Measurements from ENCODE around the gene PDGFD.

The PDGFD gene

DNA sequence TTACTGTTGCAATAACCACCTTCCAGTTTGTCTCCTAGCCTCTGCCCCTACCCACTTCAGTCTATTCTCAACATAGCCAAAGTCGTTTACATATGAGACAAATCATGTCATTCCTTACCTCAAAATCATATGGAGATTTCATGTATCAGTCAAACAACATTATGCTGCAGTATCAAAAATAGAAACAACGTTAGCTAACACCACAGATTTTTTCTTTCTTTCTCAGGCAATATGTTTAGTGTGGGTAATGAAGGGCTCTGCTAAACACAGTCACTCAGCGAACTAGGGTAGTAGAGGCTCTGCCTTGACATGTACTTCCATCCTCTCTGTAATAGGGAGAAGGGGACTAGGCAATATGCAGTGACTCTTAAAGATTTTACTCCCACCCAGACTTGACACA lies 268.8 kb downstream of the PDGFD start:
- in situ Hi-C loops (cut with HindIII; ENCODE audit: low sequenced_read_pairs) = loop anchor here (5.0 kb wide), 1 partner anchor 88 kb away; no protein-coding TSS in a partner anchor

GRCh38 chr11:103894673-103895072 lies 269.3 kb downstream of the PDGFD start:
- in situ Hi-C loops (cut with HindIII; ENCODE audit: low sequenced_read_pairs) = loop anchor here (5.0 kb wide), 1 partner anchor 87 kb away; no protein-coding TSS in a partner anchor

DNA sequence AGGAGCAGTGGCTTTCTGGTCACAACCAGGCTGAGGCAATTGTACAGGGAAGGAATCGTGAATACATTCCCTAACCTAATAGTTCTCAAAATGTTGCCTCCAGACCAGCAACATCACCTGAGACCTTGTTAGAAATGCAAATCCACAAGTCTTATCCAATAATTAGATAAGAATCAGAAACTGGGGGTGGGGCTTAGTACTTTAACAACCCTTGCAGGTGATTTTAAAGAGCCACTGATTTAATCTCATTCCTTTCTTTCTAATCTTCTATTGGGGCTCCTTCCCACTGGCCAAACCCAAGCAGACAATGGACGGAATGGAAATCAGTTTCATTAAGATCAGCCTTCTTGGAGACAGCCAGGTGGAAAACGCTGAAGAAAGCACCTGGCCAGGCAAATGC lies 269.9 kb downstream of the PDGFD start:
- in situ Hi-C loops (cut with HindIII; ENCODE audit: low sequenced_read_pairs) = no loop called here

DNA sequence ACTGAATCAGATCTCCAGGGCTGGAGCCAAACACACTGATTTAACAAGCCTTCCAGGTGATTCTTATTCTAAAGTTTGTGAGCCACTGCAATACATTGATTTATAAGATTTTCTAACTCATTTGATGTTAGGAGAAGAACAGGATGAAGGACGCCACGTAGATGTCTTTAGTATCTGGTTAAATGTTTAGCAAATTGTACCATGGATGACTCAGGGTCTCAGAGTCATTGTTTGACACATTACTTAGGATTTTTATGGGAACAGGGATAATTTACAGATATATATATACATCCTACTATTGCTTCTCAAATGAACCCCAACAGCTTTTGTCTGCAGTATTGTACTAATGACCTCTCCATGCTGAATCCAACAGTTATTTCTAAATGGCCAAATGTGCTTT lies 270.6 kb downstream of the PDGFD start:
- in situ Hi-C loops (cut with HindIII; ENCODE audit: low sequenced_read_pairs) = no loop called here

DNA sequence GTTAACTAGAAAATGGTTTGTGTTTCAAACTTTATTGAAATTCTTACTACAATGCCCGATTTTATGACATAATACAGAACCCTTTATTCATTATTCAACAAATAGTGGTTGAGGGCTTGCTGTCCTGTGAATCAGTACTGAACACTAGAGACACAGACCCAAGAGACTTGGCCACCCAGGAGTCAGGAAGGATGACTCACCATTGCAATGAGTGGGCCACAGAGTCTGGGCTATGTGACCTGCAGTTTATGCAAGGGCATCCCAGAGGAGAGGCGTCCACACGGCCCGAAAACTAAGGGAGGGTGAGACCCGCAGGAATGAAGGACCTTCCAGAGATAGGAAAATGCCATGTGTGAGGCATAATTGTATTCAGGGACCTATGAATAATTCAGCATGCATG lies 271.3 kb downstream of the PDGFD start:
- in situ Hi-C loops (cut with HindIII; ENCODE audit: low sequenced_read_pairs) = no loop called here

DNA sequence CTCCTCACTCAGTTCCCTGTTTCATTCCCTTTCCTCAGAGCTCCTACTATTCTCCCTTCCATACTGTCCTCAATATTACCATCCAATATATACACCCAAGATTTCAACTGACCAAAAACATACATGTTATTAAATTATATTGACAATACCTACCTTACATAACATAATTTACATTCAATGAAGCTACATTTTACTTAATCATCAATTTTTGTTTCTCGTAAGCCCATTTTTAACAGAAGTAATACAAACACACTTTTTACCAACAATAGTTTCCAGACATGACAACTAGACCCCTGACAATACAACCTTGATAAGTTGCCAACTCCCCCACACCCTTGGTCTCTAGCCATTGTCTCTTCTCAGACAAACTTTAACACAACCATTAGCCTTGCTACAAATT lies 273.3 kb downstream of the PDGFD start:
- in situ Hi-C loops (cut with HindIII; ENCODE audit: low sequenced_read_pairs) = no loop called here

GRCh38 chr11:103889679-103890078 lies 274.3 kb downstream of the PDGFD start:
- in situ Hi-C loops (cut with HindIII; ENCODE audit: low sequenced_read_pairs) = no loop called here

- in situ Hi-C loops (cut with HindIII; ENCODE audit: low sequenced_read_pairs) = no loop called here
Measured at GRCh38 chr11:103888541-103888951, 275.4 kb downstream of the PDGFD start.

- in situ Hi-C loops (cut with HindIII; ENCODE audit: low sequenced_read_pairs) = no loop called here
Measured at GRCh38 chr11:103887001-103887658, 276.8 kb downstream of the PDGFD start.

DNA sequence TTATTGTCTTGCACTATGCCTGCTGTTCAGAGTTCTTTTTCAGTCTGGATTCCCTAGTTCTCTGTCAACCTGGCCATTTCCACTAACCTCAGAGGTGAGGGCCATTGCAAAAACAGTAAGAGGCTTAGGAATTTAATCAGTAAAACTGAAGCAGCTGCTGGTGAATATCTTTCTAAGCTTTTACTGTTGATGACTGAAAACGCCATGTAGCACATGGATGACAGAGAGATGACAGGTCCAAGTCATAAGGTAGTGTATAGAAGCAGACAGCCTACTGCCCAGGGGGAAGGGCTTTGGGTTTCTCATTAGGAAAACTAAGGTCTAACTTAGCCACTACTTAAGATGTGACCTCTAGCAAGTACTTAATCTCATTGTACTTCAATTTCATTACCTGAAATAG lies 280.1 kb downstream of the PDGFD start:
- in situ Hi-C loops (cut with HindIII; ENCODE audit: low sequenced_read_pairs) = no loop called here

- in situ Hi-C loops (cut with HindIII; ENCODE audit: low sequenced_read_pairs) = no loop called here
Measured at GRCh38 chr11:103883291-103883690, 280.7 kb downstream of the PDGFD start.

DNA sequence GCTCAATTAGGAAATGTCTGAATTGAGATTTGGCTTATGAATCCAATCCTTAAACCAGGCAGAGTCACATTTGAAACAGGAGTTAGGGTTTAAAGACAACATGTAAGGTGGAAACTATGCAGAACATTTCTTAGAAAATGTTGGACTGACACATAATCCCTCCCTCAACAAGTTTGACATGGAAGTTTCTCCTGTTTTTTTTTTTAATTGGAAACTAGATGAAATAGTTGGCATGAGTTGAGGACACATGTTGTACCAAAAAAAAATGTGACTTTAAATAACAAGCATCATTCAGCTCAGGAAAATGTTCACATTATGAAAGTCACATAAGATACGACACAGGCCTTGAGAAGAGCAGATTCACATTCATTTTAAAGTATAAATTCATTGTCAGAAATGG lies 282.4 kb downstream of the PDGFD start:
- in situ Hi-C loops (cut with HindIII; ENCODE audit: low sequenced_read_pairs) = no loop called here

DNA sequence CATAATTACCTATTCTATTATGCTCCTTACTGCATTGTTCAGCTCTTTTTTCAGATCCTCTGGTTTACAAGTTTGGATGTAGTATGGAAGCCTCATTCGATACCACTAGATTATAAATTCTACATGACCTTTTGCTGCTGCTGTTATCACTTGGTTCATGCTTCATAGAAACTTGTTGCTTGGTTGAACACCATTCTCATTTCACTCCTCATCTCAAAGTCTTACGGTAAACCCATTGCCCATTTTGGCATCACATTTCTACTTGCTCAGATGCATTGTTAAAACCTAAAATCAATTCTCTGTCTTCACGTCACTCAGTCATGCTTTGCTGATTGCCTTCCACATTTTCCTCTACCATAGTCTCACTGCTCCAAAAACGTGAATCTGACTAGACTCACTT lies 283.0 kb downstream of the PDGFD start:
- in situ Hi-C loops (cut with HindIII; ENCODE audit: low sequenced_read_pairs) = no loop called here

GRCh38 chr11:103878646-103879045 lies 285.3 kb downstream of the PDGFD start:
- in situ Hi-C loops (cut with HindIII; ENCODE audit: low sequenced_read_pairs) = no loop called here

DNA sequence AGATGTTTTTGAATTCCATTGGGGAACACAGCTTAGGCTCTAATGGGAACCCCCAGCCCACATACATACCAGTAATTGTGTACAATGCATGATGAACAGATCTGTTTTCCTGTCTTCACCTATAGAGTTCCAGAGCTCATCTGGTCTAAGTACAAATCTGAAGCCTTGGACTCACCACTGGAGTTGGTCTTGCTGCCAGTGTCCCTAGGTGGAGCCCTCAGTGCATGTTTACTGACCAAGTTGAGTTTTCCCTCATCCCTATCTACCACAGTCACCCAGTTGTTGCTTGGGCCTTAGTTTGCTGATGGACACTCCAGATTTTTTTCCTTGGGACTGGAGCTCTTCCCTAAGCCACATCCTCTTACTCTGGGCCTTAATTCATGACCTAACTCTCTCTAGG lies 286.7 kb downstream of the PDGFD start:
- in situ Hi-C loops (cut with HindIII; ENCODE audit: low sequenced_read_pairs) = no loop called here

GRCh38 chr11:103875855-103876510 lies 288.0 kb downstream of the PDGFD start:
- in situ Hi-C loops (cut with HindIII; ENCODE audit: low sequenced_read_pairs) = no loop called here

DNA sequence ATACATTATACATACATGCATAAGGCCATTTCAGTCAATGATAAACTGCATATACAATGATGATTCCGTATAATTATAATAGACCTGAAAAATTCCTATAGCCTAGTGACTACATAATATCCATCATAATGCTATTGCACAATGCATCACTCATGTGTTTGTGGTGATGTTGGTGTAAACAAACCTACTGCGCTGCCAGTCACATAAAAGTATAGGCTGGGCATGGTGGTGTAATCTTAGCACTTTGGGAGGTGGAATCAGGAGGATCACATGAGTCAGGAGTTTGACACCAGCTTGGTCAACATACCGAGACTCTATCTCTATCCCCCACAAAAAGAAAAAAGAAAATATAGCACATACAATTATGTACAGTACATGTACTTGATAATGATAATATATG lies 291.2 kb downstream of the PDGFD start:
- in situ Hi-C loops (cut with HindIII; ENCODE audit: low sequenced_read_pairs) = no loop called here

DNA sequence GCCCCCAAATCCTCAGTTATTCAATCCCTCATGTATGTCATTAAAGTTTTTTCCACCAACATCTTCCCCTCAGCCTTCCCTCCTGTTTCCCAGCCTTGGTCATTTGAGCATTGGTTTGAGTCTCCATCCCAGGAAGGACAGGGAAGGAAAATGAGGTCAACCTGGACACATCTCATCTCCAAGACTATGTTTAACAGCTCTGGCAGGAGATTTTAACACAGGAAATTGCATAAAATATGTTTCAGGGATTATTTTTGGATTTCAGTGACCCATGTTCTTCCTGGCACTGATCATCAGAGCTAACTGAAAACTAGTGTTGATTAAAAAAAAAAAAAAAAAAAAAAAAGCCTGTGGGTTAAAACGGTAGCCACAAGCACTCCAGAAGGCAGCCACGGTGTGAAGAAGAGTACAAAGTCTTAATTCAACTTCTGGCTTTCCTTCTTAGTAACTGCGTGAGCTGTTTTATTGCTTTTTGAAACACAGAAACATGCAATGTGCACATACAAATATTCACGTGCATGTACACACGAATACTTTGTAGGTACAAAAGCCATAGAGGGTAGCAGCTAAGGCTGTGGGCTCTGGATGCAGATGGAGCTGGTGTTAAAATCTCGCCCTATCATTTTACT lies 291.9 kb downstream of the PDGFD start:
- in situ Hi-C loops (cut with HindIII; ENCODE audit: low sequenced_read_pairs) = no loop called here

DNA sequence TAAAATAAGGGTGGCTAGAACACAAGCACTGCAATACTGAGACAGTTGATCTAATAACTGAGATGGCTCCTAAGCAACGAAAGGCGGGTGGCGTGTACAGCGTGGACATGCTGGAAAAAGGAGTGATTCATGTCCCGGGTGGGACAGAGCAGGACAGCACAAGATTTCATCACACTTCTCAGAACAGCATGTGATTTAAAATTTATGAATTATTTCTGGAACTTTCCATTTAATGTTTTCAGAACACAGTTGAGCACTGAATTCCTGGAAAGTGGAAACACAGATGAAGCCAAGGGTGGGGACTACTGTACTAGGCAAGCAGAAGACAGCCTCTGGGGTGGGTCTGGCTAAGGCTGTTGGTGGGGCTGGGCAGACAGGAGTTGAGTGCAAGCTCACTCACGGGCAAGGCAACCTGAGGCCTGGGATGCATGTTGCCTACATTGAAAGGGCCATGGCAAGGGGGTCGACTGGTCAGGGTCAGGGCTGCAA lies 293.1 kb downstream of the PDGFD start:
- in situ Hi-C loops (cut with HindIII; ENCODE audit: low sequenced_read_pairs) = no loop called here

GRCh38 chr11:103867481-103867880 lies 296.5 kb downstream of the PDGFD start:
- in situ Hi-C loops (cut with HindIII; ENCODE audit: low sequenced_read_pairs) = no loop called here

GRCh38 chr11:103863497-103863896 lies 300.4 kb downstream of the PDGFD start:
- in situ Hi-C loops (cut with HindIII; ENCODE audit: low sequenced_read_pairs) = no loop called here

GRCh38 chr11:103862802-103863174 lies 301.2 kb downstream of the PDGFD start:
- in situ Hi-C loops (cut with HindIII; ENCODE audit: low sequenced_read_pairs) = no loop called here
